22Rv1 (cell line): ENCODE data around the gene ZNF579.

Source experiments
- CTCF ChIP-seq: fragments of 450-650 bp; IDR thresholded peaks from 2 replicates; pipeline ENCODE4 v1.5.1; 2017; ENCODE audit warnings: mild to moderate bottlenecking
- ZFX ChIP-seq: fragments of 450-650 bp; IDR thresholded peaks from 2 replicates; pipeline ENCODE4 v1.6.1; 2017; ENCODE audit warnings: antibody characterized with exemption, borderline replicate concordance

GRCh38 chr19:55615543-55616394 lies 35.1 kb upstream of the ZNF579 start:
- TF ChIP-seq CTCF, result no peak
- TF ChIP-seq ZFX, result no peak
